ENCODE measurements around the gene CHMP5. TPM values are rescaled to one million over a fixed set of nuclear protein-coding genes. Genes with fewer than 3 reads are reported as not detected.

Gene CHMP5
- total RNA-seq, 2 donors from 2014 or later: 50.0 to 55.9 TPM

GRCh38 chr9:33265211-33265865 lies 489 bp downstream of the CHMP5 start:
- peaks cover 14% of the 10 kb centered on the region for H3K36me3 ChIP-seq
- peak overlapping the region; percentile 79 for H3K4me3 ChIP-seq
- DNase-seq (ENCODE audit: low spot score) (no peak), ATAC-seq (ENCODE audit: insufficient number of reproducible peaks, low FRiP score, low read depth) (no peak)
- H3K9me3 ChIP-seq: no peaks in the 10 kb centered on the region
- TF ChIP-seq CTCF (IDR thresholded peaks at IDR 0.05): no peak
- H3K27ac ChIP-seq: peak overlapping the region; percentile 75 to 82
- no peaks in the 10 kb centered on the region for H3K27me3 ChIP-seq (replicated peaks; ENCODE audit: insufficient read depth)
- H3K4me1 ChIP-seq (ENCODE audit: control insufficient read depth in 1 of 2, low read depth in 2 of 2): peaks cover 7 to 29% of the 10 kb centered on the region in 2 donors

- Histone ChIP-seq H3K27ac (no peak overlapping the region), H3K36me3 (peaks cover 28% of the 10 kb centered on the region), H3K4me1 (ENCODE audit: control insufficient read depth in 1 of 2, low read depth in 2 of 2) (peaks cover 7 to 29% of the 10 kb centered on the region in 2 donors), H3K27me3 (replicated peaks; ENCODE audit: insufficient read depth) (no peaks in the 10 kb centered on the region), H3K4me3 (no peak overlapping the region), H3K9me3 (no peaks in the 10 kb centered on the region)
- DNase-seq (ENCODE audit: low spot score) (no peak), ATAC-seq (ENCODE audit: insufficient number of reproducible peaks, low FRiP score, low read depth) (no peak)
- no peak for TF ChIP-seq CTCF (IDR thresholded peaks at IDR 0.05)
Measured at GRCh38 chr9:33267151-33267767, 2.4 kb downstream of the CHMP5 start.

- no peaks in the 10 kb centered on the region for H3K9me3 ChIP-seq
- H3K27me3 ChIP-seq (replicated peaks; ENCODE audit: insufficient read depth): no peaks in the 10 kb centered on the region
- H3K4me1 ChIP-seq (ENCODE audit: control insufficient read depth in 1 of 2, low read depth in 2 of 2): peaks cover 7 to 16% of the 10 kb centered on the region in 2 donors
- H3K36me3 ChIP-seq: peaks cover 47% of the 10 kb centered on the region
- no peak for DNase-seq (ENCODE audit: low spot score)
- ATAC-seq (ENCODE audit: insufficient number of reproducible peaks, low FRiP score, low read depth): no peak
- no peak overlapping the region for H3K27ac ChIP-seq
- H3K4me3 ChIP-seq: no peak overlapping the region
- TF ChIP-seq CTCF (IDR thresholded peaks at IDR 0.05): no peak
Measured at GRCh38 chr9:33270146-33270545, 5.3 kb downstream of the CHMP5 start.

GRCh38 chr9:33272061-33272460 lies 7.2 kb downstream of the CHMP5 start:
- TF ChIP-seq CTCF (IDR thresholded peaks at IDR 0.05): no peak
- H3K4me3 ChIP-seq: no peak overlapping the region
- peaks cover 63% of the 10 kb centered on the region for H3K36me3 ChIP-seq

GRCh38 chr9:33273266-33273971 lies 8.6 kb downstream of the CHMP5 start:
- ATAC-seq (ENCODE audit: insufficient number of reproducible peaks, low FRiP score, low read depth): no peak
- H3K9me3 ChIP-seq: no peaks in the 10 kb centered on the region
- no peak for DNase-seq (ENCODE audit: low spot score)
- H3K27ac ChIP-seq: no peak overlapping the region
- H3K36me3 ChIP-seq: peaks cover 69% of the 10 kb centered on the region
- TF ChIP-seq CTCF (IDR thresholded peaks at IDR 0.05): no peak
- no peak overlapping the region for H3K4me3 ChIP-seq
- no peaks in the 10 kb centered on the region for H3K4me1 ChIP-seq (ENCODE audit: control insufficient read depth in 1 of 2, low read depth in 2 of 2)
- H3K27me3 ChIP-seq (replicated peaks; ENCODE audit: insufficient read depth): no peaks in the 10 kb centered on the region

More at GRCh38 chr9:33272061-33272460, 7.2 kb downstream of the CHMP5 start:
- H3K4me1 ChIP-seq (ENCODE audit: control insufficient read depth in 1 of 2, low read depth in 2 of 2): no peaks in the 10 kb centered on the region
- no peaks in the 10 kb centered on the region for H3K9me3 ChIP-seq
- no peak overlapping the region for H3K27ac ChIP-seq
- no peaks in the 10 kb centered on the region for H3K27me3 ChIP-seq (replicated peaks; ENCODE audit: insufficient read depth)
- no peak for ATAC-seq (ENCODE audit: insufficient number of reproducible peaks, low FRiP score, low read depth)
- no peak for DNase-seq (ENCODE audit: low spot score)
